NCI-H128 (cell line): ENCODE data around the gene FOXO6.

Source experiments
- DNase-seq: peaks from one replicate; lab custom pipeline; 2025; ENCODE audit not compliant: unreplicated experiment; lab: John Stamatoyannopoulos, UW

Gene FOXO6

DNA sequence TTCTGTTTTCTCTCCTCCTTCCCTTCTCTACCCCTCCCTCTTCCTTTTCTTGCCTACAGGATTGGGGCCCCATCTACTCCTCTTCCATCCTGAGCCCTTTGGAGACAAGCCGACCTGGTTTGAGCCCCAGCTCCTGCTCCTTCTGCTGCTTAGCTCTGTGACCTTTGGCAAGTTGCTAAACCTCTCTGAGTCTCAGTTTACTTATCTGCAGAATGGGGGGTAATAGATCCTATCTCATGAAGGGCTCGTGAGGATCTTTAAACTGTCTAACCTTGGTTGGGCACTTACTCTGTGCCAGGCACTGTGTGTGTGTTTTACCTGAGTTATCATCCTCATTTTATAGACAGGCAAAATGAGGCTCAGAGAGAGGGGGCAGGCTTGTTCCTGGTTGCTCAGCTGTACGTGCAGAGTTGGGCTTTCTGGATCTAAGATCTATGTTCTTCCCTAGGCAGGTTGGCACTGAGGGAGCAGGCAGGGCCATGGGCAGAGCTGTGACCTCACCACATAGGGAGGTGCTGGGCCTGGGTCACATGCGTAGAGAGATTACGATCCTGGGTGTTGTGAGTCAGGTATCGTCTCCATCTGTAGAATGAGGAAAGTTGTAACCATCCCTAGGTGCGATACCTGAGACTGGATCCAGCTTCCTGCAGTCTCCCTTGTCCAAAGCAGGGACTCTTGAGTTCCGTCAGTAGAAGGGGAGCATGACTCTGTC is 58.5 kb downstream of the FOXO6 start:
- no peak for DNase-seq

DNA sequence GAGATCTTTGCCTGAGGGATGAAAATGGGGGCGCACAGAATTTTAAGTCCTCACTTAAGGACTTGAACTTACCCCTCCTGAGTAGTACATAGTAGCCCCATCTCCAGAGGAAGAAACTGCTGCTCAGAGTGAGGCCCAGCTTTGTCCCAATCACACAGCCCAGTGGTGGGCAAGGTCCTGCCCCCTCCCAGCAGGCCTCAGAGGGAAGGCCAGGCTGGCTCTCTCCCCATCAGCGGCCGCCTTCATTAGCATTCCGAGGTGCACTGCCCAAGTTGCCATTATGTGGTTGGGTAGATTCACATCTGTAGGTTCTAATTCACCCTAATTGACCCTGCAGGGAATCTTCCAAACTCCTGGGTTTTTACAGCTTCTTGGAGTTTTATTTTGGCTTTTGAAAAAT is 59.1 kb downstream of the FOXO6 start:
- no peak for DNase-seq

DNA sequence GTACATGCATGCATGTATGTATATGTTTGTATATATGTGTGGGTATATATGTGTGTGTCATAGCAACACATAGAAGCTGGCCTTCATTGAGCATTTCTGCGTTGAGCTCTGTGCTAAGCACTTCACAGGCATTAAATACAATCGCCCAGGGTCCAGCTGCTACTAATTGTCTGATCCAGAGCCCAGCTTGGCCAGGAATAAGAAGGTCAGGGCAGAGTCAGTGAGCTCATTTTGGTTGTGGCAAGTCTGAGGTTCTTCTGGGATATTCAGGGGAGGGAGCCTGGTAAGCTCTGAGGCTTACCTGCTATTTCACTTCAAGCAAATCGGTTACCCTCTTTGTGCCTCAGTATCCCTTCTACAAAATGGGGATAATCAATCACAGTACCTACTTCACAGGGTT is 59.6 kb downstream of the FOXO6 start:
- DNase-seq: no peak

DNA sequence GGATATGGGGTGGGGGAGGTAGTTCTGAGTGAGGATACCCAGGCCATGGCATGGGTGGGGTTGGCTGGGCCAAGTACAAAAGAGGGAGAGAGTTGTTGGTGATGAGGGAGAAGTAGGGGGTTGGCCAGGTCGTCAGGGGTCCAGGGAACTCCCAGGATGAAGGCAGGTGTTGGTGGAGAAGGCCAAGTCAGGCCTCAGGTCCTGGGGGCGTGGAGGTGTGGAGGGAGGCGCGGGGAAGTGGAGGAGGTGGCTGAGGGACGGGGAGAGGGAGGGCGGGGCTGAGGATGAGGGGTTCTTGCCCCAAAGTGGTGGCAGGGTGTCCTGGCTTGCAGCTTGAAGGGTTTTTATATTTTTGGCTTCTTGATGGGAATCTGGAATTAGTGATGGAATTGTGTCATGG is 61.1 kb downstream of the FOXO6 start:
- no peak for DNase-seq

DNA sequence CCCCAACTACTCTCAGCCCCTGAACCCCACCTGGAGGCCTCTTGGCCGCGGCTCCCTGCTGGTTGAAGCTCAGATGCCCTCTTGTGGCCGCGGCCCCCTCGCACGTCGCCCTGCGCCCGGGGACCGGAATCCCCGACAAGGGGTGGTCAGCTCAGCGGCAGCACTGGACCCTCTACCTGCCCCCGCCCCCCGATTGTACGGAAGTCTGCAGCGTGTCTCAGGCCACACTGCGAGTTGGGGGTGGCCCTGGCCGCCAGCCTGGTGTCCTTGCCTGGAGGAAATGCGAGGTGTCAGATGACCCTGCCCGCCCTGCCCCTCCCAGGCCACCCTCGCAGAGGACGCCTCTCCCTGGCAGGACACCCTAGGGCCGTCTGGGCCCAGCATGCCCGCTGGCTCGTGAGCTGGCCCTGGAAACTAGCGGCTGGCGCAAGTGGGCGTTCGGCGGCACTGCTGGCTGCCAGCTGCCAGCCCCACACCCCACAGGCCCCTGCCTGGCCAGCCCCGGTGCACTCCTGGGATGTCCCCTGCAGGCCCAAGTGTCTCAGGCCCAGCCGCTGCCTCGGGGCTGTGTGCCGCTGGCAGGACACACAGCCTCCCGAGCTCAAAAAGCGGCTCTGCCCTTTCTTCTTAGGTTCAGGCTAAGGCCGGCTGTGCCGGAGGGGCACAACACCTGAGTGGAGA is 62.4 kb downstream of the FOXO6 start:
- no peak for DNase-seq

DNA sequence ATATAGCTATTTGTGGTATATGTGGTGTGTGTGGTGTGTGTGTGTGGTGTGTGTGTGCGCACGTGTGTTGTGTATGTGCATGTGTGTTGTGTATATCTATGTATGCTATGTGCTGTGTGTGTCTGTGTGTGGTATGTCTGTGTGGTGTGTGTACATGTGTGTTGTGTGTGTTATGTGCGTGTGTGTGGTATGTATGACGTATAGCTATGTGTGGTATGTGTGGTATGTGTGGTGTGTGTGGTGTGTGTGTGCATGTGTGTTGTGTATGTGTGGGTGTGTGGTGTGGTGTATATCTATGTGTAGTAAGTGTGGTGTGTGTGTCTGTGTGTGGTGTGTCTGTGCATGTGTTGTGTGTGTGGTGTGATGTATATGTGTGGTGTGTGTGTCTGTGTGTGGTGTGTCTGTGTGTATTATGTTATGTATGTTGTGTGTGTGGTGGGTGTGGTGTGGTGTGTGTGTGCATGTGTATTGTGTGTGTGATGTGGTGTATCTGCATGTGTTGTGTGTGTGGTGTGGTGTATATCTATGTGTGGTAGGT is 63.4 kb downstream of the FOXO6 start:
- DNase-seq: no peak

DNA sequence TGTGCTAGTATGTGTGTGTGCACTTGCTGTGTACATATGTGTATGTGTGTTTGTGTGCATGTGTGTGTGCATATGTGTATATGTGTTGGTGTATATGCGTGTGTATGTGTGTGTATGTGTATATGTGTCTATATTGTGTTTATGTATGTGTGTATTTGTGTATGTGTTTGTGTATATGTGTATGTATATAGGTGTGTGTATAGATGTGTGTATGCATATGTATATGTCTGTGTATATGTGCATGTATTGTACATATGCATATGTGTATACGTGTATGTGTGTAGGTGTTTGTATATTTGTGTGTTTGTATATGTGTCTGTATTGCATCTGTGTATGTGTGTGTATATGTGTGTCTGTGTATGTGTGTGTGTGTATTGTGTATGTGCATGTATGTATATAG is 64.1 kb downstream of the FOXO6 start:
- DNase-seq: no peak

DNA sequence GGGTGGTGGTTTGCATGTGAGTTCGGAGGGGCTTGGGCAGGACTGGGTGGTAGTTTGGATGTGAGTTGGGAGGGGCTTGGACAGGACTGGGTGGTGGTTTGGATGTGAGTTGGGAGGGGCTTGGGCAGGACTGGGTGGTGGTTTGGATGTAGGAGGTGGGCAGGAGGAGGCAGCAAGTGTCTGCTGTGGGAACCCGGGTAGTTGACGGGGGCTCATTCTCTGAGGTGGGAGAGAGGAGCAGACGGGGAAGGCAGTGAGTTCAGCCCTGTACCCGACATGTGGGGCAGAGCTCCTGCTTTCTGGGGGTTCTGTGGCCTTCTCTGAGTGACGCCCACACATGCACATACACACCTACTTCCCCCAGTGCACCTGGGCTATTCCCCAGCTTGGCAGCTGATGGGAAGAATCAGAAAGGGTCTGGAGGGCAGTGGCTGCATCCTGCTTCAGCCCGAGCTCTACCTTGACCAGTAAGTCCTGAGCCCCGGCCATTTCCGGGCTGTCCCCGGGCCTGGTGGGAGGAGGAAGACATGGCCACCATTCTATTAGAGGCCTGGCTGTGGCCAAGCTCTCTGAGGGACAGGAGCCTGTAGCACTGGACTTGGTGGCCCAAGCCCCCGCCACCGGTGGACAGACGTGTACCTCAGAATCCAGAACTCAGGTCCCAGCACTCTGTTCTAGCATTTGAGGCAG is 65.1 kb downstream of the FOXO6 start:
- DNase-seq: no peak

DNA sequence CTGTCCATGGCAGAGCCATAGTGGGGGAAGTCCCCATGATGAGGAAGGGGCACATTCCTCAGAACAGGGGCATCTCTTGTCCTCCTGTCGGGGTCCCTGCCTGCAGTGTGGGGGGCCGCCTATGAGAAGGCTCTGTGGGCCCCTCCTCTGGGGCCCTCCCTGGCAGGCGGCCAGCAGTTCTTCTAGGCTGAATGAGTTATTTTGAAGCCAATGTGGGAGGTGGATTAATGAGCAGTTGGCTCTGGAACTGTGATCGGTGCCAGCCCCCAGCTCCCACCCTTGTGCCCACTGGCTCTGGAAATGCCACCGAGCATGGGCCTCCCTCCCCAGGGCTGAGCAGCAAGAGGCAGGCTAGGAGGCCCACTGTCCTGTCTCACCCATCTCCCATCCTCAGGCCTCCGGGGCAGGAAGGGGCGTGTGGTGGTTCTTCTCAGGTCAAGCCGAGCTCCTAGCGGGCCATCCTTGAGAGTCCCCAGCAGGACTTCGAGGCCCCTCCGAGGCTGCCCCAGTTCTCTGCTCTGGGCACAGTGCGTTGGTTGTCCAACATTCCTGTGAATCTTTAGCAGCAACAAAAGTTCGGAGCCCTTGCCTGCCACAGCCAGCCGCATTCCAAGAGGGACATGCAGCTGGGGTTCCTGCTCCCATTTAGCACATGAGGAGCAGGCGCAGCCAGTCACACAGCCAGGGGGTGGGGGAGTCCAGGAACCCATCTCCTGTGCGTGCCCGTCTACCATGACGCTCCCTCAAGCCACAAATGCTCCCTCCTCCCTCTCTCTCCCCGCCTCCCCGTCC is 66.1 kb downstream of the FOXO6 start:
- DNase-seq: no peak

DNA sequence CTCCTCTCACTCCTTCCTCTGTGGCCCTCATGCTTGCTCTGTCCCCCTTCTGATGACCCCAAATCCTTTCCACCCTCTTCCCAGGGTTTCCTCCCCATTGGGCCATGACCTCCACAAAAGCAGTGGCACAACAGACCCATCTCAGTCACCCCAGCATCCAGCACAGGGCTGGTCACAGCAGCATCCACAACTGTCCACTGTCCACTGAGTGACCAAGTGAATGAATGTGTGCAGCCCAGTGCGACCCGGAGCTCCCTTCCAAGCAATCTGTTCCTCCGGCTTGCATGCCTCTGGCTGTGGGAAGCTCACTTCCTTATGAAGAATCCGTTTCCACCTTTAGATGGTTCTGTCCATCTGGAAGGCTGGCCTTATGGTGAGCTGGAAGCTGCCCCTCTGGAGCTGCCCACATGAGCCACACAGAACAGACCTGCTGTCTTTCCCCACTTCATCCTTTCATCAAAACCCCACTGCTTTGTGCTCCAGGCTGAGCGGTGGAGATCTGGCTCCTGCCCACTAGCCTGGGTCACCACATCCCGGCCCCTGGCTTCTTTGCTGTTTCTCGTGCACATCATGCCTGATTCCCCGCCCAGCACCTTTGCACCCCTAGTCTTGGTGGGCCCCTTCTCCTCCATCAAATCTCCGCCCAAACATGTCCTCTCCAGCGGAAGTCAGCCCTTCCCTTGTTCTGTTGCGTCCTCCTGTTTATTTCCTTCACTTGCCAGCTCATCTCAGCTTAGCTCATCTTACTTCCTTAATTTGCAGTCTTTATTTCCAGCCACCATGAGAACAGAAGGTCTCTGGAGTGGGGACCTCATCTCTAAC is 66.9 kb downstream of the FOXO6 start:
- no peak for DNase-seq

DNA sequence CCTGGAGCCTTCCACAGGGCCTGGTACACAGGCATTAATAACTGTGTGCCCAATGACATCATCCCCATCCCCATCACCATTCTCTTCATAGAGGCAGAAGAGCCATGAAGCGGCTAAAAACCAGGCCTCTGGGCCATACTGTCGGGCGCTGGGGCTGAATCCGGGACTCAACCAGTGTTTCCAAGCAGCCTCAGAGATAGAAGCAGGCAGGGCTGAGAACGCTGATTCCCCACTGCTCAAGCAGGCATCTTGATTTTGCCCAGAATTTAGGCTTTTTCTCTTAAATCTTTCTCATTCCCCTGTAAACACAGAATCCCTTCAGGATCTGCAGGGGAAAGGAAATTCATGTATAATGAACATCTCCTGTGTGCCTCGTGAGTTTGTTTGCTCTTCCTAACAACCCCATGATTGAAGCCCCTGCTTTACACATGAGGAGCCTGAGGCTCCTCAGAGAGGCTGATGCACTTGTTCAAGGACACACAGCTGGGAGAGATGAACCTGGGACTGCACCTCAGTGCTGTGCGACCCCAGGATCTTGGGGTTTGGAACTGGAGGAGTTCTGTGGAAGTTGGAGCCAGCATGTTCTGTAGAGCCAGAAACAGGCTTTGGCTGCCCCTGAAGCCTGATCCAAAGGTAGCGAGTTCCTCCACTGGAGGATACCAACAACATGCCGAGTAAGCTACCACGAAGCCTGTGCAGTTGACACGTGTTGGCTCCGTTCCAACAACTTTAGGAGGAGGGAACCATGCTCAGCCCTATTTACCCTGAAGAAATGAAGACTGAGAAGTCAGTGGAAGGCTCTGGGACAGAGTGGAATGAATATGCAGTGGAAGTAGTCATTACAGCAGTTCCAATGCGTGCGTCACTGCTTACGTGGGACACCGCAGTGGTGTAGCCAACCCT is 67.8 kb downstream of the FOXO6 start:
- DNase-seq: no peak

DNA sequence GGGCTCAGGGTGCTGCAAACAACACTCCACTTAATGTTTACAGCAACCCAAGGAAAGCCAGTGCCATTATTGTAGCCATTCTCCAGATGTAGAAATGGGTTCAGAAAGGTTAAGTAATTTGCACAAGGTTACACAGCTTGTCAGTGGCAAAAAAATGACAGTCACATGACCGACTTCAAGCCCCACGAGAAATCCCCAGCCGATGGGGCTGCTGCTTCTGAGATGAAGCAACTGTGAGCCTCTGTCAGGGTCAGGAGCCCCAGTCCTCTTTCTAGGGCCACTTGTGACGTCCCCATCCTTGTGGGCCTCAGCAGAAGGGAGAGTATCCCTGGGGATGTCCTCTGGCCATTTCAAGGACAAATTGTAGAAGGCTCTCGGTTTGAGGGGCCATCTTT is 68.4 kb downstream of the FOXO6 start:
- no peak for DNase-seq

DNA sequence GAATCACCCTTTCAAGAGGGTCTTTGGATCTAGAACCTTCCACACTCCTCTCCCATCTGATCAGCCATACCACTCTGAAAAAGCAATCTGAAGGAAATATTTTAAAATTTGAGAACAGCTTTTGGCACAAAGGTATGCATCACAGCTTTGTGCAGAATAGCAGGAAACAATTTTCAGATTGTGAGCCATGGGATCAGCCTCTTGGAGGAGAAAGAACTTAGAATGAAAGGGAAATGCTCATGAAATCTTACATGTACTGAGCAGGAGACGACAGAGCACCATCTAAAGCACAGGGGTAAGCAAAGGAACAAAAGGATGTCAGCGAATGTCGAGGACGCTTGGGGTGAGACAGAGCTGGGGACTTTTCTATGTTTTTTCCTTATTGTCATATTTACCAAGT is 68.8 kb downstream of the FOXO6 start:
- no peak for DNase-seq

DNA sequence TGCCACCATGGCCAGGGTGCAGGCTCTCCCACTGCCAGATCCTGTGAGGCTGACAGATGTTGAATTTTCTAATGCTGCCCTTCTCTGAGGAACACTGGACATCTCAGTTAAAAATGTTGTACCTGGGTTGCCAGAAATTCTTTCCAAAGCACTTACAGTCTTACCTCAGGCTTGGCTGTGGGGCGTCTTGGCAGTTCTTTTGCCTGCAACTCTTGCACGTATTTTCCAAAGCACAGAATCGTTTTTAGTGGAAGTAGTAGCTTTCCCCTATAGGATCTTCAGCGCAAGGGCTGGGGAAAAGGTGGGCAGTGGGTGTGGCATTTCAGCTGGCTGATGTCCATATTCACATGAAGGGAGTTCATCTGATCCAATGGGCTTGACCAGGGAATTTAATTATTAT is 69.3 kb downstream of the FOXO6 start:
- no peak for DNase-seq

DNA sequence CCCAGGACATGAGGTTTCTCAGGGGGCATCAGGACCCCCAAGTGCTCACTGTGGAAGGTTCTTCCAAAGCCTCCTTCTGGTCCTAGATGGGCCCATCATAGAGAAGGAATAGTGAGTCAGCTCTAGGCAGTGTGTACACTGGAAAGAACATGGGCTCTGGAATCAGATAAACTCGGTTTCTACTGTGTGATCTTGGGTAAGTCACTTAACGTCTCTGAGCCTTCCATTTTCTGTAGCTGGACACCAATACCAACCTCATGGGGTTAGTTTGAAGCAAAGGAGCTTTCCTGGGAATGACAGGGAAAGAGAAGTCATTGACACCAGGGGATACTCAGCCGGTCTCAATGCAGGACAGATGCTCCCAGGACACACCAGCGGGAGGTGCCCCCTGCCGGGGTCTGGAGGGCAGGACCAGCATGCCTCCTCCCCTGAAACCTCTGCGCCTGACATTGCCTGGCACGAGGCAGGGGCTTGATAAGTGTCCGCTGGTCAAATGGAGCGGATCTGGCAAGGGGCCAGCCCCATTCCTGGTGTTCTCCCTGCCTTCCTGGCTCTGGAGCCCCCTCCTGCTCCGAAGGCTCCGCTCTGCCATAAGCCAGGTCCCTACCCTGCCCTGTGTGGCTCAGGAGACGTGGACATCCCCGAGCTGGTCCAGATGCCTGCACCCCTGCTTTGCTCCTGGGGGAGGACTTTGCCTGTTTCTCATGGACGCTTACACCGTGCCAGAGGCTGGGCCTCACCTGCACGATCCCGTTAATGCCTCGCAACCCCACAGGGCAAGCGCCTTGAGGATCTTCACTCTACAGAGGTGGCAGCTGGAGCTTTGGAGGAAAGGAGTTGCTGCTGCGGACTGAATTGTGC is 70.5 kb downstream of the FOXO6 start:
- DNase-seq: no peak
